Measurements from ENCODE around the gene CCIN. TPM values are rescaled to one million over a fixed set of nuclear protein-coding genes. Genes with fewer than 3 reads are reported as not detected.

Gene CCIN
- polyA plus RNA-seq, 2 of the 4 experiments (the other 2 are of a cell fraction) = not detected

DNA sequence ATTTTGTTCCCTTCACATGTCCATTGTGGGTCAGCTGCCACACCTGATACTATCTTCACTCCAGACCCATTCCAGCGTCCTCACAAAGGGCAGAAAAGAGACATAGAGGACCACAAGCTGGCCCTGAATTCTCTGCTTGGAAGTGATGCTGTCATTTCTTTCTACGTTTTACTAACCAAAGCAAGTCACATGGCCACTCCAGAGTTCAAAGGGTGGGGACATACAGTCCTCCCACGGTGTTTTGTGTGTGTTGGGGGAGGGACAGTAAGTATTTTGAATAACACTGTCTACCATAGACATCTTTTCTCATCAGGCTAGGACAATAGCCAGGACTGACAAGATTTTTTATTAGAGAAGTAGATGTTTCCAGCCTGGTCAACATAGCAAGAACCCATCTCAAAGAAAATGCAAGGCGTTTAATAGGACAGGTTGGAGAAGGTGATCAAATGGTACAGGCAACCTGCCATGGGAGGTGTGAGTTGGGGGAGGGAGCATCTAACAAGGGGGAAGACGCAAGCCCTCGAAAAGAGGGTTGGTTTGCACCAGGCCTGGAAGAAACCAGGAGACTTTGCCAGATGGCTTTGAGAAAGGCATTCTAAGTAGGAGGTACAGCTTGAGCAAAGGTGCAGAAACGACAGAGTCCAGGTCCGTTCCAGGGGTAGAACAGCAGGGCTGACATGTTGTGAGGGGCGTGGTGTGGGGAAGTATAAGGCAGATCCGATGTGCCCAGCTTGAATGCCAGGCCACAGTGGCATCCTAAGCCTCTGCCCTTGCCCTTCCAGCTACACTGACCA is 43.9 kb upstream of the CCIN start:
- H3K4me2 ChIP-seq = no peak overlapping the region
- ChIA-PET CTCF (interaction anchor here (0.6 to 2.9 kb wide), 13 partner anchors 8 to 171 kb away, joined by 3 to 14 read pairs (median 5); partner anchors contain the start of gene CLTA), POLR2A (interaction anchor here (0.6 kb wide), 1 partner anchor 828 kb away, joined by 9 read pairs; no protein-coding TSS in a partner anchor)
- no peak for FAIRE-seq
- H3K27ac ChIP-seq = no peak overlapping the region
- H3K4me3 ChIP-seq = no peak overlapping the region
- no peaks in the 10 kb centered on the region for H3K9me3 ChIP-seq
- WGBS (ENCODE audit: missing lambda C conversion rate) = 64% methylated on average over 10 of the region's 10 CpGs
- H3K4me1 ChIP-seq = no peaks in the 10 kb centered on the region
- no peak for DNase-seq (ENCODE audit: low read depth in 1 of 2, low spot score in 1 of 2)
- TF ChIP-seq HOXB5 (CRISPR knock-in tag; IDR thresholded peaks at IDR 0.05) (no peak), HOXA7 (CRISPR knock-in tag; IDR thresholded peaks at IDR 0.05) (no peak), KDM5A (IDR thresholded peaks at IDR 0.05) (no peak), SMC3 (IDR thresholded peaks at IDR 0.05) (no peak), RCOR1 (IDR thresholded peaks at IDR 0.05; ENCODE audit: low read depth, low read length) (no peak), CEBPB (IDR thresholded peaks at IDR 0.05) (no peak), FOXS1 (CRISPR knock-in tag; IDR thresholded peaks at IDR 0.05) (no peak), KDM1A (IDR thresholded peaks at IDR 0.05; ENCODE audit: low read depth) (no peak), GATA3 (IDR thresholded peaks at IDR 0.05; ENCODE audit: borderline replicate concordance) (no peak), ZC3H11A (IDR thresholded peaks at IDR 0.05) (no peak), EP300 (IDR thresholded peaks at IDR 0.05) (no peak), EHMT2 (IDR thresholded peaks at IDR 0.05; ENCODE audit: low read depth) (no peak), HEYL (CRISPR knock-in tag; IDR thresholded peaks at IDR 0.05) (no peak)
- TF ChIP-seq, protein P1, sequence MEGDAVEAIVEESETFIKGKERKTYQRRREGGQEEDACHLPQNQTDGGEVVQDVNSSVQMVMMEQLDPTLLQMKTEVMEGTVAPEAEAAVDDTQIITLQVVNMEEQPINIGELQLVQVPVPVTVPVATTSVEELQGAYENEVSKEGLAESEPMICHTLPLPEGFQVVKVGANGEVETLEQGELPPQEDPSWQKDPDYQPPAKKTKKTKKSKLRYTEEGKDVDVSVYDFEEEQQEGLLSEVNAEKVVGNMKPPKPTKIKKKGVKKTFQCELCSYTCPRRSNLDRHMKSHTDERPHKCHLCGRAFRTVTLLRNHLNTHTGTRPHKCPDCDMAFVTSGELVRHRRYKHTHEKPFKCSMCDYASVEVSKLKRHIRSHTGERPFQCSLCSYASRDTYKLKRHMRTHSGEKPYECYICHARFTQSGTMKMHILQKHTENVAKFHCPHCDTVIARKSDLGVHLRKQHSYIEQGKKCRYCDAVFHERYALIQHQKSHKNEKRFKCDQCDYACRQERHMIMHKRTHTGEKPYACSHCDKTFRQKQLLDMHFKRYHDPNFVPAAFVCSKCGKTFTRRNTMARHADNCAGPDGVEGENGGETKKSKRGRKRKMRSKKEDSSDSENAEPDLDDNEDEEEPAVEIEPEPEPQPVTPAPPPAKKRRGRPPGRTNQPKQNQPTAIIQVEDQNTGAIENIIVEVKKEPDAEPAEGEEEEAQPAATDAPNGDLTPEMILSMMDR (IDR thresholded peaks at IDR 0.05) = no peak
- TF ChIP-seq, protein P2, sequence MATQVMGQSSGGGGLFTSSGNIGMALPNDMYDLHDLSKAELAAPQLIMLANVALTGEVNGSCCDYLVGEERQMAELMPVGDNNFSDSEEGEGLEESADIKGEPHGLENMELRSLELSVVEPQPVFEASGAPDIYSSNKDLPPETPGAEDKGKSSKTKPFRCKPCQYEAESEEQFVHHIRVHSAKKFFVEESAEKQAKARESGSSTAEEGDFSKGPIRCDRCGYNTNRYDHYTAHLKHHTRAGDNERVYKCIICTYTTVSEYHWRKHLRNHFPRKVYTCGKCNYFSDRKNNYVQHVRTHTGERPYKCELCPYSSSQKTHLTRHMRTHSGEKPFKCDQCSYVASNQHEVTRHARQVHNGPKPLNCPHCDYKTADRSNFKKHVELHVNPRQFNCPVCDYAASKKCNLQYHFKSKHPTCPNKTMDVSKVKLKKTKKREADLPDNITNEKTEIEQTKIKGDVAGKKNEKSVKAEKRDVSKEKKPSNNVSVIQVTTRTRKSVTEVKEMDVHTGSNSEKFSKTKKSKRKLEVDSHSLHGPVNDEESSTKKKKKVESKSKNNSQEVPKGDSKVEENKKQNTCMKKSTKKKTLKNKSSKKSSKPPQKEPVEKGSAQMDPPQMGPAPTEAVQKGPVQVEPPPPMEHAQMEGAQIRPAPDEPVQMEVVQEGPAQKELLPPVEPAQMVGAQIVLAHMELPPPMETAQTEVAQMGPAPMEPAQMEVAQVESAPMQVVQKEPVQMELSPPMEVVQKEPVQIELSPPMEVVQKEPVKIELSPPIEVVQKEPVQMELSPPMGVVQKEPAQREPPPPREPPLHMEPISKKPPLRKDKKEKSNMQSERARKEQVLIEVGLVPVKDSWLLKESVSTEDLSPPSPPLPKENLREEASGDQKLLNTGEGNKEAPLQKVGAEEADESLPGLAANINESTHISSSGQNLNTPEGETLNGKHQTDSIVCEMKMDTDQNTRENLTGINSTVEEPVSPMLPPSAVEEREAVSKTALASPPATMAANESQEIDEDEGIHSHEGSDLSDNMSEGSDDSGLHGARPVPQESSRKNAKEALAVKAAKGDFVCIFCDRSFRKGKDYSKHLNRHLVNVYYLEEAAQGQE (IDR thresholded peaks at IDR 0.05) = no peak
- TF ChIP-seq, protein P3, sequence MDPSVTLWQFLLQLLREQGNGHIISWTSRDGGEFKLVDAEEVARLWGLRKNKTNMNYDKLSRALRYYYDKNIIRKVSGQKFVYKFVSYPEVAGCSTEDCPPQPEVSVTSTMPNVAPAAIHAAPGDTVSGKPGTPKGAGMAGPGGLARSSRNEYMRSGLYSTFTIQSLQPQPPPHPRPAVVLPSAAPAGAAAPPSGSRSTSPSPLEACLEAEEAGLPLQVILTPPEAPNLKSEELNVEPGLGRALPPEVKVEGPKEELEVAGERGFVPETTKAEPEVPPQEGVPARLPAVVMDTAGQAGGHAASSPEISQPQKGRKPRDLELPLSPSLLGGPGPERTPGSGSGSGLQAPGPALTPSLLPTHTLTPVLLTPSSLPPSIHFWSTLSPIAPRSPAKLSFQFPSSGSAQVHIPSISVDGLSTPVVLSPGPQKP (IDR thresholded peaks at IDR 0.05; ENCODE audit: low read depth, low read length) = no peak
- ATAC-seq = no peak

DNA sequence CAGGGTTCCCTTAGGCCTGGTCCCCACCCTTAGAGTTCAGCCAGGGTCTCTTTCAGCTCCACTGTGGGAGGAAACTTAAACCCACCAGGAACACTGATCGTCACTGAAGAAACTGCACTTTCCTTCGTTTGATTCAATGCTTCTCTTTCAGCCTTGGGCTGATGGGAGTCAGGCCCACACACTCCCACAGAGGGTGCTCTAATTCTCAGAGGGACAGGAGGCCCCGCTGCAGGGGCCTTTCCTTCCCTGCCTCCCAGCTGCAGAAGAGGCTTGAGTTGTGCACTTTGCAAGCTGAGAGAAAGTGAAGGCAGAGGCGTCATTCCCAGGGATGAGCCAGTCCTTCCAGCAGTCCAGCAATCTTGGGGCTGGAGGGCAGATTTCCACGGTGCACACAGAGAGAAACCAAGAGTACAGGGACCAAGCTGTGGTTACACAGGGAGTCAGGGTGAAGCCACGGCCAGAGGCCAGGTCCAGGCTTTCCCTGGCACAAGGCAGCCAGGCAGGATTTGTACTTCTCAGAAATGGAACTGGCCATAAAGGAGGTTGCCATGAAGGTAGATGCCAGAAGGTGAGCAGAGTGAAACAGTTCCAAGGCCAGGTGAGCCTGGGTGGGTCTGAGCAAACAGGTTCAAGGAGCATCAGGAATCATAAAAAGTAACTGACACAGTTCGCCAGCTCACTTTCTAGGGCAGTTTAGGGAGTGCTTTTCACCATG is 43.0 kb upstream of the CCIN start:
- H3K27ac ChIP-seq = no peak overlapping the region
- H3K4me1 ChIP-seq = no peaks in the 10 kb centered on the region
- ATAC-seq (peak; percentile 23 to 32; a peak in 2 of 6 replicates), FAIRE-seq (no peak), DNase-seq (ENCODE audit: low read depth in 1 of 2, low spot score in 1 of 2) (no peak)
- no peaks in the 10 kb centered on the region for H3K9me3 ChIP-seq
- CTCF ChIA-PET = interaction anchor here (0.6 to 2.9 kb wide), 9 partner anchors 8 to 172 kb away, joined by 3 to 14 read pairs (median 5); partner anchors contain the start of gene CLTA
- no peak overlapping the region for H3K4me3 ChIP-seq
- no peak overlapping the region for H3K4me2 ChIP-seq
- POLR2A ChIA-PET = interaction anchor here (0.6 kb wide), 1 partner anchor 829 kb away, joined by 9 read pairs; no protein-coding TSS in a partner anchor
- 63% methylated on average over 6 of the region's 7 CpGs for WGBS (ENCODE audit: missing lambda C conversion rate)
- TF ChIP-seq HOXA7 (CRISPR knock-in tag; IDR thresholded peaks at IDR 0.05) (no peak), FOSB (CRISPR knock-in tag; IDR thresholded peaks at IDR 0.05) (no peak), HOXB5 (CRISPR knock-in tag; IDR thresholded peaks at IDR 0.05) (no peak), CBX8 (IDR thresholded peaks at IDR 0.05) (no peak), MAZ (IDR thresholded peaks at IDR 0.05; ENCODE audit: borderline replicate concordance, low read depth, low read length) (no peak), RCOR1 (IDR thresholded peaks at IDR 0.05; ENCODE audit: low read depth, low read length) (no peak), JUNB (IDR thresholded peaks at IDR 0.05) (no peak), FOSL2 (IDR thresholded peaks at IDR 0.05) (no peak), FOSL2 (CRISPR knock-in tag; IDR thresholded peaks at IDR 0.05) (no peak), TFCP2L1 (CRISPR knock-in tag; IDR thresholded peaks at IDR 0.05) (no peak), HOXB13 (CRISPR knock-in tag; IDR thresholded peaks at IDR 0.05; ENCODE audit: low read depth) (no peak), BHLHE40 (IDR thresholded peaks at IDR 0.05; ENCODE audit: low read depth, low read length) (no peak), ZSCAN20 (CRISPR knock-in tag; IDR thresholded peaks at IDR 0.05) (no peak)
- TF ChIP-seq, protein P4, sequence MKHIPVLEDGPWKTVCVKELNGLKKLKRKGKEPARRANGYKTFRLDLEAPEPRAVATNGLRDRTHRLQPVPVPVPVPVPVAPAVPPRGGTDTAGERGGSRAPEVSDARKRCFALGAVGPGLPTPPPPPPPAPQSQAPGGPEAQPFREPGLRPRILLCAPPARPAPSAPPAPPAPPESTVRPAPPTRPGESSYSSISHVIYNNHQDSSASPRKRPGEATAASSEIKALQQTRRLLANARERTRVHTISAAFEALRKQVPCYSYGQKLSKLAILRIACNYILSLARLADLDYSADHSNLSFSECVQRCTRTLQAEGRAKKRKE (CRISPR knock-in tag; IDR thresholded peaks at IDR 0.05; ENCODE audit: low read depth) = no peak
- TF ChIP-seq, protein P5, sequence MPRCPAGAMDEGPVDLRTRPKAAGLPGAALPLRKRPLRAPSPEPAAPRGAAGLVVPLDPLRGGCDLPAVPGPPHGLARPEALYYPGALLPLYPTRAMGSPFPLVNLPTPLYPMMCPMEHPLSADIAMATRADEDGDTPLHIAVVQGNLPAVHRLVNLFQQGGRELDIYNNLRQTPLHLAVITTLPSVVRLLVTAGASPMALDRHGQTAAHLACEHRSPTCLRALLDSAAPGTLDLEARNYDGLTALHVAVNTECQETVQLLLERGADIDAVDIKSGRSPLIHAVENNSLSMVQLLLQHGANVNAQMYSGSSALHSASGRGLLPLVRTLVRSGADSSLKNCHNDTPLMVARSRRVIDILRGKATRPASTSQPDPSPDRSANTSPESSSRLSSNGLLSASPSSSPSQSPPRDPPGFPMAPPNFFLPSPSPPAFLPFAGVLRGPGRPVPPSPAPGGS (IDR thresholded peaks at IDR 0.05) = no peak
